Esophagus squamous epithelium (tissue), 5 donors: ENCODE measurements around the gene RALGPS2. TPM values are rescaled to one million over a fixed set of nuclear protein-coding genes. Genes with fewer than 3 reads are reported as not detected.

Experiments used
- DNase-seq: peaks from one replicate; lab custom pipeline; 2025; lab: John Stamatoyannopoulos, UW
- H3K27ac ChIP-seq, 4 donors: fragments of 200-600 bp; sonication (generic); one replicate each; pipeline ENCODE4 v1.5.1; 2016 to 2019; ENCODE audit warnings: mild to moderate bottlenecking in 1 of 4
- H3K27me3 ChIP-seq, 4 donors: fragments of 200-600 bp; sonication (generic); 1 replicate in 3 of 4; 2 replicates in 1 of 4; pipeline versions ENCODE4 v1.5.1 to v1.6.0; 2017 to 2021; ENCODE audit warnings: antibody characterized with exemption in 1 of 4
- H3K36me3 ChIP-seq, 3 donors: fragments of 200-600 bp; sonication (generic); one replicate each; pipeline ENCODE4 v1.5.1; 2016 to 2019
- H3K4me1 ChIP-seq, 3 donors: fragments of 200-600 bp; sonication (generic); one replicate each; pipeline ENCODE4 v1.5.1; 2017 to 2019
- H3K4me3 ChIP-seq, 4 donors: fragments of 200-600 bp; sonication (generic); 1 replicate in 3 of 4; 2 replicates in 1 of 4; pipeline ENCODE4 v1.5.1; 2016 to 2019; ENCODE audit warnings: mild to moderate bottlenecking in 2 of 4, moderate library complexity in 1 of 4
- H3K9me3 ChIP-seq, 3 donors: fragments of 200-600 bp; sonication (generic); one replicate each; pipeline ENCODE4 v1.5.1; 2016 to 2019
- CTCF ChIP-seq, 6 experiments: fragments of 450-650 bp in 4 of 6; fragments of 200-600 bp in 2 of 6; sonication (generic) in 2 of 6; IDR thresholded peaks; one replicate each; pipeline ENCODE4 v1.5.1; 2016 to 2019; ENCODE audit warnings: antibody characterized with exemption in 6 of 6, mild to moderate bottlenecking in 4 of 6, moderate library complexity in 4 of 6
- POLR2A ChIP-seq, 4 donors: fragments of 450-650 bp; IDR thresholded peaks; one replicate each; pipeline ENCODE4 v1.6.1; 2017; ENCODE audit warnings: antibody characterized with exemption in 4 of 4, mild to moderate bottlenecking in 4 of 4, moderate library complexity in 3 of 4
- WGBS, 2 donors: methylation state at CpG; one replicate each; pipeline ENCODE4 v1.1.5; 2018; 5-methylcytosine and 5-hydroxymethylcytosine counted together
- intact Hi-C: fragments of 100-400 bp; cut with DNase I; formaldehyde crosslinking; loops from one replicate; pipeline ENCODE4 v1.15.0; 2022
- total RNA-seq, 4 donors: library from RNA; depleted of rRNA; stranded (reverse); fragments of >200 nt; gene quantifications; one replicate each; pipeline ENCODE4 v1.1.0, GENCODE V29; 2016
- donor health status: DM: yes; HTN: yes; CAD: no.

RALGPS2 gene
- total RNA-seq, 4 donors from 2014 or later, result 24.2 to 35.2 (median 26.9) TPM

DNA sequence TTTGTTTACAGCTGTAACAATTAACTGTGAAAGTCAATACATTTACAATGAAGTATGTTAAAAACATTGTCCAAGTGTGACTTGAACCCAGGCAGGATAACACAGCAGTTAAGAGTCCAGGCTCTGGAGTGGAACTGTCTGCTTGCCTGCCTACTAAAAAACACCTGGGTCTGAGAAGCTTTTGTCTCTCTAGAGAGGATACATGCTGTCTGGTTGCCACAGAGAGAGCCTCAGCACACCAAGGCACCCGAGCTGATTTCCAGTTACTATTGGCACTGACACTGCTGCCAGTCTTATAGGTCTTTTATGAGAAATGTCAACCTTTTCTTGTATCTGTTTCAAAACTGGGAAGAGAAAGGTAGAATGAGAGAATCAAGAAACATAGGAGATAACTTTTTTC lies 20.2 kb upstream of the RALGPS2 start:
- Histone ChIP-seq H3K4me3 (no peak overlapping the region), H3K9me3 (no peaks in the 10 kb centered on the region), H3K27ac (no peak overlapping the region), H3K36me3 (no peaks in the 10 kb centered on the region), H3K27me3 (no peaks in the 10 kb centered on the region), H3K4me1 (peaks cover 0 to 6% (median 0%) of the 10 kb centered on the region in 3 donors)
- WGBS, 2 donors, result 64 to 67% methylated on average over 1 of the region's 1 CpG
- no peak for DNase-seq
- intact Hi-C loops, result no loop called here
- TF ChIP-seq POLR2A (IDR thresholded peaks at IDR 0.05) (no peak), CTCF (IDR thresholded peaks at IDR 0.05) (no peak)

DNA sequence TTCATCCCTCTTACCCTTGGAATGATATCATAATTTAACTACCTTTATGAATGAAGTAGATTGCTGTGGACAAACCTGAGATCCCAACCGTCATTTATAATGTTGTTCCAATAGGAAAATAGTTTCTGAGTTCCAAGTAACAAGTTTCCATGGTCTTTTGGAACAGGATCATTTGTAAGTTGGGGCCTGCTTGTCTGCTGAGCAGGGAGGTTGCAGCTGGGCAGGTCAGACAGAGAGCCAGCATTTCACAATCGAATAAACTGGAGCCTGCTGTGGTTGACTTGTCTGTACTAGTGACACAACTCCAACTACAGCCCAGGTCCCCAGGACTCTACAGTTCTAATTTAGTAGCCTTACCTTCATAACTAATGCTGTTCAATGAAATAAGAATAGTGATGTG lies 18.6 kb upstream of the RALGPS2 start:
- DNase-seq, result no peak
- Histone ChIP-seq H3K27ac (no peak overlapping the region), H3K4me1 (peaks cover 0 to 6% (median 0%) of the 10 kb centered on the region in 3 donors), H3K27me3 (no peaks in the 10 kb centered on the region), H3K4me3 (no peak overlapping the region), H3K36me3 (no peaks in the 10 kb centered on the region), H3K9me3 (no peaks in the 10 kb centered on the region)
- 6 to 39% methylated on average over 2 of the region's 2 CpGs for WGBS, 2 donors
- TF ChIP-seq POLR2A (IDR thresholded peaks at IDR 0.05) (no peak), CTCF (IDR thresholded peaks at IDR 0.05) (no peak)
- intact Hi-C loops, result no loop called here

GRCh38 chr1:178713259-178713658 lies 11.8 kb upstream of the RALGPS2 start:
- Histone ChIP-seq H3K4me1 (no peaks in the 10 kb centered on the region), H3K27ac (no peak overlapping the region), H3K36me3 (no peaks in the 10 kb centered on the region), H3K27me3 (no peaks in the 10 kb centered on the region), H3K9me3 (no peaks in the 10 kb centered on the region), H3K4me3 (no peak overlapping the region)
- TF ChIP-seq CTCF (IDR thresholded peaks at IDR 0.05) (no peak), POLR2A (IDR thresholded peaks at IDR 0.05) (no peak)
- intact Hi-C loops, result no loop called here
- 24 to 27% methylated on average over 2 of the region's 2 CpGs for WGBS, 2 donors
- DNase-seq, result no peak

DNA sequence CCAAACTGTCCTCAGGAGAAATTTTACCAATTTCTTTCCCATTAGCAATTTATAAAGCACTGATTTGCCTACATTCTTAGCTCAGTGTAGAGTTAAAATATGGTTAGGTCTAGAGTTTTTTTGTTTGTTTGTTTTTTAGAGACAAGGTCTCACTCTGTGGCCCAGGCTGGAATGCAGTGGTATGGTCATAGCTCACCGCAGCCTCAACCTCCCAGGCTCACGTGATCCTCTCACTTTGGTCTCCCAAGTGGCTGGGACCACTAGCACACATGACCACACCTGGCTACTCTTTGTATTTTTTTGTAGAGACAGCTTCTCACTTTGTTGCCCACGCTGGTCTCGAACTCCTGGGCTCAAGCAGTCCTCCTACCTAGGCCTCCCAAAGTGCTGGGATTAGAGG lies 10.6 kb upstream of the RALGPS2 start:
- no peak for DNase-seq
- H3K27me3 ChIP-seq, result no peaks in the 10 kb centered on the region
- H3K4me1 ChIP-seq, result no peaks in the 10 kb centered on the region
- H3K4me3 ChIP-seq, result no peak overlapping the region
- intact Hi-C loops, result no loop called here
- H3K27ac ChIP-seq, result no peak overlapping the region
- 74 to 86% methylated on average over 4 of the region's 4 CpGs for WGBS, 2 donors
- H3K9me3 ChIP-seq, result no peaks in the 10 kb centered on the region
- no peaks in the 10 kb centered on the region for H3K36me3 ChIP-seq
- TF ChIP-seq POLR2A (IDR thresholded peaks at IDR 0.05) (no peak), CTCF (IDR thresholded peaks at IDR 0.05) (no peak)

- DNase-seq, result no peak
- no peaks in the 10 kb centered on the region for H3K4me1 ChIP-seq
- no peaks in the 10 kb centered on the region for H3K9me3 ChIP-seq
- TF ChIP-seq POLR2A (IDR thresholded peaks at IDR 0.05) (no peak), CTCF (IDR thresholded peaks at IDR 0.05) (no peak)
- no peaks in the 10 kb centered on the region for H3K27me3 ChIP-seq
- intact Hi-C loops, result no loop called here
- H3K36me3 ChIP-seq, result no peaks in the 10 kb centered on the region
- H3K27ac ChIP-seq, result no peak overlapping the region
- H3K4me3 ChIP-seq, result no peak overlapping the region
Observed at GRCh38 chr1:178716111-178716510, 8.9 kb upstream of the RALGPS2 start.
